Cardiac septum (tissue), 1 donor: ENCODE results near the gene DEFB124. TPM values are rescaled to one million over a fixed set of nuclear protein-coding genes. Genes with fewer than 3 reads are reported as not detected.
A peak's percentile ranks its signal among the peaks of the same experiment; 100 is the strongest.
"Not testable (repeated sequence)": the region's sequence is repeated elsewhere in the genome, so short reads cannot be mapped to it uniquely, and the experiment has no call there.

ENCODE experiments used
- DNase-seq: peaks from one replicate; pipeline ENCODE4 v3.0.0-alpha.2; 2020; ENCODE audit warnings: low spot score
- intact Hi-C: fragments of 100-400 bp; cut with DNase I; formaldehyde crosslinking; loops from one replicate; pipeline ENCODE4 v1.14.0; 2022
- total RNA-seq: library from RNA; stranded (reverse); fragmentation: NEBNext Ultra II Directional; extraction: Animal tissue kit (Norgen Biotek cat#: 25700); gene quantifications from one replicate; pipeline ENCODE4 v1.2.1, GENCODE V29; 2021
- donor health status: DM: no; HTN: no; CAD: no.

Gene DEFB124
- total RNA-seq, 1 donor from 2014 or later = not detected

DNA sequence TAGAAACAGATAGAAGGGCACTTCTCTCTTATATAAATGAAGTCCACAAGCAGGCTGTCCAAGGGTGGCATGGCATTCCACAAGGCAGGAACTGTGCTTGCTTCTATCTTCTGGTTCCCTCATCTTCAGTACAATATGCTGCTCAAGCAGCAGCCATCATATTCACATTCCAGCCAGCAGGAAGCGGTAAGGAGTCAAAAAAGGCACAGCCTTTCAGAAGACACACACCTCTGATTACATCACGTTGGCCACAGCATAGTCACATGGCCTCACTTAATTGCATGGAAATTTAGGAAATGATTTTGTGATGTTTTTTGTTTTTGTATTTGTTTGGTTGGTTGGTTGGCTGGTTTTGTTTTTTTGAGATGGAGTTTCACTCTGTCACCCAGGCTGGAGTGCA is 19.2 kb upstream of the DEFB124 start:
- DNase-seq = no peak
- intact Hi-C loops = no loop called here

DNA sequence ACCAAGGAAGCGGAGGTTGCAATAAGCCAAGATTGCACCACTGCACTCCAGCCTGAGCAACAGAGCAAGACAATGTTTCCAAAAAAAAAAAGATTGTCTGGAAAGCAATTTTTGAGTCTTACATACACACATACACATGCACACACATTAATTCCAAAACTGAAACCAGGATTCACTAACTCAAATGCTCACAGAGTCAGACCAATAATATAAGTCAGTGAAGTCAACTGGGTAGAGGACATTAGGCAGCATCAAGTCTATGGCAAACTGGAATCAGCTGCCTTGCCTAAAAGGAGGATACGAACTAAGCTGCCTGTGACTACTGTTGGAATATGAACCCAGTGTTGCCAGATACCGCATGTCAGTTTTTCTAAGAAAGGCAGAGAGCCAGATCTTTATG is 15.8 kb upstream of the DEFB124 start:
- no peak for DNase-seq
- intact Hi-C loops = no loop called here

DNA sequence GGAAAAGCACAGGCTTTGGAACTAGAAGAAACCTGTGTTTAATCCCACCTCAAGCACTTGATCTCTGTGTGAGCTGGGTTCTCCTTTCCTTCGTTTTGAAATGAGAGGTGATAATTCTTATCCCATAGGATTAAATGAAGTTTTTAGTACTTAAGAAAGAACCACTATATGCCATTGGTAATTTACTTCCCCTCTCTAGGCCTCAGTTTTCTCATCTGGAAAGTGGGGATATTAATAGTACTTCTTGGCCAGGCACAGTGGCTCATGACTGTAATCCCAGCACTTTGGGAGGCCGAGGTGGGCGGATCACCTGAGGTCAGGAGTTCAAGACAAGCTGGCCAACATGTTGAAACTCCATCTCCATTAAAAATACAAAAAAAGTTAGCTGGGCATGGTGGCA is 14.2 kb upstream of the DEFB124 start:
- intact Hi-C loops = no loop called here
- no peak for DNase-seq

DNA sequence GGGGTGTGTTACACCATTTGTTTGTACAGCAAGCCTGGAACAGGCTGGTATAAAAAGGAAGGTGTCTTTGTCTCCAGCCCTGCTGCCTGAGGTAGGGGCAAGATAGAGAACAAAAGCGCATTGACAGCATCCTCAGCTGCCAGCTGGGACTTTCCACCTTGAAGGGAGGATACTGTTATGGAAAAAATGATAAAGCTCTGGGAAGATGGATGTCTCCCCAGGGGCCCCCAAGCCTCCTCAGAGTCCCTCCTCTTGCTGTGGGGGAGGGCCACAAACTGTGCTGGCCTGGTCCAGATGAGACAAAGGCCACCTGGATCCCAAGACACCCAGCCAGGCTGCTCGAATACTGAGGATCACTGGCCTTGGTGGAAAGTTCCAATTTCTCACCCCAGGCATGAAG is 13.2 kb upstream of the DEFB124 start:
- DNase-seq = no peak
- intact Hi-C loops = no loop called here

DNA sequence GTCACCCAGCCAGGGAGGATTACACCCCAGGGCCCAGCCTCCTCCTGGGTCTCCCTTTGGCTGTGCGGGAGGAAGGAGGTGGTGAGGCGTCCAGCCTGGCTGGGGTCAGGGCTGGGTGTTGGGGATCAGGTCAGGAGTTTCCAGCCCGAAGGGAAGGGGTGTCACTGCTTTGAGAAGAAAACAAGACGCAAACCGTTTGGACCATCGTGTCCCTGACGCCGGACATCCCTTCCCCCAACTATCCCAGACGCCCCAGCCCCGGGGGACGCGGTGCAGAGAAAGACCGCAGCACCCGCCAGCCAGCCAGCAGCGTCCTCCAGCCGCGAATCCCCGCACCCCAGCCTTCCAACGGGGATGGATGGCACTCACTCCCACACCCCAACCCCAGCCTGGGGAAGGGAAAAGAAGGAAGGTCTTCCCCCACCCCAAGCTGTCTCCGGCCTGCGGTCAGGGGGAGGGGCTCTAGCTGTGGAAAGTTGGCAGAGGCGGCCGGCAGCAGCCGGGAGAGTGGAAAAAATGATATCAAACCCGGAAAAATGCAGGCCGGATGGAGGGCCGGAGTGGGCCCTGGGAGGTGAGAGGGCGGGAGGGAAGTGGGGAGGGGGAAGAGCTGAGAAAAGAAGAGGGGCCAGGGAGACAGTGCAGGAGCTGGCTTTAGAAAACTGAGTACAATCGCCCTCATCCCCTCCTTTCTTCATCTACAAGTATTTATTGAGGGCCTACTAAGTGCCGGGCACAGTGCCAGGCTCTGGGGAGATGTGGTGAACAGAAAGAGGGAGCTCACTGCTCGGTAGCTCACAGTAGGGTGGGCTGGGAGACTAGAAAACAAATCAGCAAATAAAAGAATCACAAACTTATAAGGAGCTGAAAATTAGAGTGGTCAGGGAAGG is 10.8 kb upstream of the DEFB124 start:
- intact Hi-C loops = no loop called here
- peak; percentile 81 for DNase-seq

DNA sequence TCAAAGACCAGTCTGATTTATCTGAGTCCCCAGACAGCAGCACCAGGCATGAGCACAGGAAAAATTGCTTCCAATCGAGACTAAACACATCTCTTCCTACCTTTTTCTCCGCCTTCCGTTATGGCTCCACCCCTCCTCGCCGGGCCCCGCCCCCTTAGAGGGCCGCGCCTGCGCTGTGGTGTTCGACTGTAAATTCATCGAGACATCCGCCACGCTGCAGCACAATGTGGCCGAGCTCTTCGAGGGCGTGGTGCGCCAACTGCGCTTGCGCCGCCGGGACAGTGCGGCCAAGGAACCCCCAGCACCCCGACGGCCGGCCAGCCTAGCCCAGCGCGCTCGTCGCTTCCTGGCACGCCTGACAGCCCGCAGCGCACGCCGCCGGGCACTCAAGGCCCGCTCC is 9.1 kb upstream of the DEFB124 start:
- intact Hi-C loops = no loop called here

DNA sequence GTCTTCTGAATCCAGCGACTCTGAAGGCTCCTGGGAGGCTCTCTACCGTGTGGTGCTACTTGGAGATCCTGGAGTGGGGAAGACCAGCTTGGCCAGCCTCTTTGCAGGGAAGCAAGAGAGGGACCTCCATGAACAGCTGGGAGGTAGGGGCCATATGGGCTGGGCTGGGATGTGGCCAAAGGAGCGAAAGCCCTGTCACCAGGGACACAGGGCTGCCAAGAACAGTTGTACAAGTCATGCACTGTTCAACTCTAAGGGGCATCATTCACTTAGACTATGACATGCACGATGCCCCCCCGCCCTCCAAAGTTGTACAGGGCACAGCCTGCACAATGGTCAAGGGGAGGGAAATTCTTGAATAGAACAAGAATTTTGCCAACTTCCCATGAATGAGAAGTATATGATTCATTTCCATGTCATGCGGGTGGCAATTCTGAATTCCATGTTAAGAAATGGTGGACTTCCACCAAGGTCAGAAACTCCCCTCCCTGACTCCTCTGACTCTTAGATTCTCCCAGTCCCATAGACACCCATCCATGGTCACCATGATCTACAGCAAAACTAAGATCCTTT is 1.8 kb upstream of the DEFB124 start:
- intact Hi-C loops = no loop called here
- DNase-seq = no peak

More for the DNA sequence above, 9.1 kb upstream of the DEFB124 start:
- no peak for DNase-seq

DNA sequence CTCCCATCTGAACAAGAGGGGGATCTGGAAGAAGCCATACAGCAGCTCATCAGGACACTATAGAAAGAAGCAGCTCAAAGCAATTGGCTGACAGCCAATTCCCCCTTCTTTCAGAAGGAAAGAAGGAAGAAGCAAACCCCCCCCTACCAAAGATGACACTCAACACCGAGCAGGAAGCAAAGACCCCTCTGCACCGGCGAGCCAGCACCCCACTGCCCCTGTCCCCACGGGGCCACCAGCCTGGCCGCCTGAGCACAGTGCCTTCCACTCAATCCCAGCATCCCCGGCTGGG is 1.3 kb upstream of the DEFB124 start:
- no peak for DNase-seq
- intact Hi-C loops = no loop called here

DNA sequence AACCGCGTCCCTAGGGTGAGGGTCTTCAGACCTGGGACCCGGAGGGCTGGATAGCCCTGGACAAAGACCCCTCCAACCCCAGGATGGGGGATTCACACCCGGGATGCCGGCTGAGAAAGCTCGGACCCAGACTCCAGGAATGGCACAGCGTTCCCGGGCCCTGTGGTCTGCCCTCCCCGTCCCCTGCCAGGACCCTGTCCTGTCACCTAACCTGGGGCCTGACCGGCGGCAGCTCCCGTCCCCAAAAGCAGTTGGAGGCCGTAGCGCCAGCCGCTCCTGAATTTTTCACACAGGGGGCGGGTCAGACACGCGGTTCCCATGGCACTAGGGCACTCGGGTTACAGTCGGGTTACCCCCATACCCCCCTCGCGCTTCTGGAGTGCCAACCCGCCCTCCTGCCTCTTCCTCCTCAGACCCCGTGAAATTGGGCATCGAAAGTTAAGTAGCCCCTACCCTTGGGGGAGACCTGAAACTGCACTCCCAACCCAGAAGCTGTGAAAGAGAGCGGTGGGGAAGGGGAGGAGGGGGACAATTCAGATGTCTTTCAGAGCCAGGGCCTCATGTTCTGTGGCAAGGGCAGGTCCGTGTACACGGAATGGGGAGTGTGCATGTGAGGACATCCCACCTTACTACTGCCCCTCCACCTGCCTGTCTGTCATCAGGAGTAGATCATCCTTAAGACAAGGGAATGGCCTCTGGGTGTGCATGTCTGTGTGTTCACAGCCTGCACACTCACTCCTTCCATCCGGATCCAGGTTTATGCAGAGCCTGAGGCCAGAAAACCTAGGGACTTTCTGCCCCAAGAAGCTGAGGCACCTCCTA is 756 bp upstream of the DEFB124 start:
- intact Hi-C loops = no loop called here

DNA sequence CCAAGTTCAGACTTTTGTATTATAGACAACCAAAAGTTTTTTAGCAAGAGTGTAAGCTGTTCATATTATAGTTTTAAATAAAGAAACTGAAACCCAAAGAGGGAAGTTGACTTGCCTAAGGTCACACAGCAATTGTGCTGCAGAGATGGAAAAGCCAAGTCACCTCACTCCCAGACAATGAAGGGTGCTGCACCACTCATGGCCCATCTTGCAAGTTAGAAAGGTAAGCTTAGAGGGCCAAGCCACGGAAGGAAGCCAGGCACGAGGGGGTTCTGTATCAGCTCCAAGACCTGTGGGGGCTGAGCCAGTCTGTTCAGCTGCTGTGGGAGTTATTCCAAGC is 860 bp downstream of the DEFB124 start:
- no peak for DNase-seq
- intact Hi-C loops = no loop called here

More for the DNA sequence above, 756 bp upstream of the DEFB124 start:
- DNase-seq = no peak

DNA sequence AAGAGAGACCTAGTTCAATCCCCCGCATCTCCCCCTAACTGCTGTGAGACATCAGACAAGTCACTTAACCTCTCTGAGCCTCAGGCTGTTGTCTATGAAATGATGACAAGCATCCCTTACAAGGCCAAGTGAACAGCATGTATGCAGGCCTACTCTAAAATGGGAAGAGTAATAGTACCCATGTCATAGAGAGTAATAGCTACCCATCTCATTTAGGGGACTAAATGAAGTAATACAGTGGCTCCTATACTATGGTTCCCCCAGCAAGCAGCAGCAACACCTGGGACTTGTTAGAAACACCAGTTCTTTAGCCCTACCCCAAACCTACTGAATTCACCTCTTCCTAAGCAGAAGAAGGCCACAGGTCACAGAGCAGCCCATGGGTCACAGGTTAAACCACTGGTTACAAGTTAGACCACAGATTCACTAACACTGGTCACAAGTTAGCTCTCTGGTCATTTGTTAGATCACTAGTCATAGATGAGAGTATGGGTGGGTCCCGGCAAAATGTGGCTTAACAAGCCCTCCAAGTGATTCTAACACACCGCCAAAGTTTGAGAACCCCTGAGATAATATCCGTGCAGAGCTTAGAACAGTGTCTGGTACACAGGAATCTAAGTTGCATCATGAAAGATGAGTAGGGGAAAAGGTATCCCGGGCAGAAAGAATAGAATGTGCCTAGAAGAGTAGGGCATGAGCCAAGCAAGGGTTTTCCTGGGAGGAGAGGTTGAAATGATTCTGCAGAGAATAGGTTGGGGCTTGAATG is 1.4 kb downstream of the DEFB124 start:
- intact Hi-C loops = no loop called here
- no peak for DNase-seq

DNA sequence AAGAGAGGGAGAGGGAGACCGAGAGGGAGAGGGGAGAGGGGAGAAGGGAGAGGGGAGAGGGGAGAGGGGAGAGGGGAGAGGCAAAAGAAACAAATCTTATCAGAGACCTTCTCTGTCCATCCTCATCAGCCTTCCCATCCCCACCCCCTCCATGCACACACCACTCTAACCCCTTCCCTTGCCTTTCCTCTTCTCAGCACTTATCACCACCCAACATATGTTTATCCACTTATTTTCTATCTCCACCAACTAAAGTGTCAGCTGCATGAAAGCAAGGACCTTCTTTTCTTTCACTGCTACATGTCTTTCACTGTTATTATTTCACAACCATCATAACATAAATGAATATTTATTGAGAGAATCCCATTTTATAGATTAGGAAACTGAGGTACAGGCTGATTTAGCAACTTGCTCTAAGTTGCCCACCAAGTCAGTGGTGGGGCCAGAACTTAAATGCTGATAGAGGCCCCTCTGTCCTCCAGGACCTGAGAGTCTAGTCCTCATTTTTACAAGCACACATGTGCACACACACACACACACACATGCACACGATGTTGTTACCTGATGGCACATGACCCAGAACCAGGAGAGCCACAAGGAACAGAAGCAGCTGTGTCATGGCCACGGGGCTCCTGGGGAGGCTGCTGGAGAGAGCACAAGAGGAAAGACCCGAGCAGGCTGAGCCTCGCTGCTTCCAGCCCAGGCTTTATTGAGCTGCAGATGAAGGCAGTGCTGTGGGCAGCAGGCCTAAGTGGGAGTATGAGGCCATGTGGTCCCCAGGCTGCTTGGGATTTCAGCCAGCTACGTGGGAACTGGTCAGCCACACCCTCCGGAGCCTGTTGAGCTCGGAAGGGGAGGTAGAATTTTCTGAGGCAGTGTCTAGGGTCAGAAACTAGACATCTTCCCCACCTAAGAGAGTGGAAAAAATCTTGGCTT is 2.3 kb downstream of the DEFB124 start:
- no peak for DNase-seq
- intact Hi-C loops = no loop called here

DNA sequence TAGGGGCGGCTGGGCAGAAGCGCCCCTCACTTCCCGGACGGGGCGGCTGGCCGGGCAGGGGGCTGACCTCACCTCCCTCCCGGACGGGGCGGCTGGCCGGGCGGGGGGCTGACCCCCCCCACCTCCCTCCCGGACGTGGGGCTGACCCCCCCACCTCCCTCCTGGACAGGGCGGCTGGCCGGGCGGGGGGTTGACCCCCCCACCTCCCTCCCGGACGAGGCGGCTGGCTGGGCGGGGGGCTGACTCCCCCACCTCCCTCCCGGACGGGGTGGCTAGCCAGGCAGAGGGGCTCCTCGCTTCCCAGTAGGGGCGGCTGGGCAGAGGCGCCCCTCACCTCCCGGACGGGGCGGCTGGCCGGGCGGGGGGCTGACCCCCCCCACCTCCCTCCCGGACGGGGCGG is 4.0 kb downstream of the DEFB124 start:
- DNase-seq, intact Hi-C loops: not testable (repeated sequence)

DNA sequence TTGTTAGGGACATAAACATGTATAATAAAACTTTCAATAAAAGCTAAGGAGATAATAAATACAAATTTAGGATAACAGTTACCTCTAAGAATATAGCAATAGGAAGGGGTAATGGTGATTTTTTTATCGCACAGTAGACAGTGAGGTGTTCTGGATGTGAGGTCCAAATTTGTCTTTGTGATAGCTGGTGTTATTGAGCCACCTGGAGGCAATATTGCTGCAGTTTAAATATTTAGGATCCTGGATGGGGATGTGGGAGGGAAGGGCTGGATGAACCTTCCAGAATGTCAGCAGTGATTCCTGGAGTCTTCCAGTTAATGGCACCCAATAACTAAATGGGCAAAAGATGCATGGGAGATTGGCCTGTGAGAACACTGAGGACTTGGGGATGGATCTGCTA is 20.6 kb downstream of the DEFB124 start:
- intact Hi-C loops = no loop called here
- no peak for DNase-seq

DNA sequence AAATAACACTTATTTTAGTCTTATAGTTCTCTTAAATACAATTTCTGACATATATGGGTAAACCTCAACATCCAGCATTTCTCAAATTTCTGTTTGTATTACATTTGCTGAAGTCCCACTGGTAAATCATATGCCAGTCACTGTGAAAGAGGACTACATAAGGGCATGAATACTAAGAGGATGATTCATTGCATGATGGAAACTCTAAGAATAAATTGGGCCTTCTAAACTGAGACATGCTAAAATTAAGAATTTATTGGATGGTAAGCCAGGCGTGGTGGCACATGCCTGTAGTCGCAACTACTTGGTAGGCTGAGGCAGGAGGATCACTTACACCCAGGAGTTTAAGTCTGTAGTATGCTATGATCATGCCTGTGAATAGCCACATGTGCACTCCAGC is 22.4 kb downstream of the DEFB124 start:
- intact Hi-C loops = no loop called here
- DNase-seq = no peak

DNA sequence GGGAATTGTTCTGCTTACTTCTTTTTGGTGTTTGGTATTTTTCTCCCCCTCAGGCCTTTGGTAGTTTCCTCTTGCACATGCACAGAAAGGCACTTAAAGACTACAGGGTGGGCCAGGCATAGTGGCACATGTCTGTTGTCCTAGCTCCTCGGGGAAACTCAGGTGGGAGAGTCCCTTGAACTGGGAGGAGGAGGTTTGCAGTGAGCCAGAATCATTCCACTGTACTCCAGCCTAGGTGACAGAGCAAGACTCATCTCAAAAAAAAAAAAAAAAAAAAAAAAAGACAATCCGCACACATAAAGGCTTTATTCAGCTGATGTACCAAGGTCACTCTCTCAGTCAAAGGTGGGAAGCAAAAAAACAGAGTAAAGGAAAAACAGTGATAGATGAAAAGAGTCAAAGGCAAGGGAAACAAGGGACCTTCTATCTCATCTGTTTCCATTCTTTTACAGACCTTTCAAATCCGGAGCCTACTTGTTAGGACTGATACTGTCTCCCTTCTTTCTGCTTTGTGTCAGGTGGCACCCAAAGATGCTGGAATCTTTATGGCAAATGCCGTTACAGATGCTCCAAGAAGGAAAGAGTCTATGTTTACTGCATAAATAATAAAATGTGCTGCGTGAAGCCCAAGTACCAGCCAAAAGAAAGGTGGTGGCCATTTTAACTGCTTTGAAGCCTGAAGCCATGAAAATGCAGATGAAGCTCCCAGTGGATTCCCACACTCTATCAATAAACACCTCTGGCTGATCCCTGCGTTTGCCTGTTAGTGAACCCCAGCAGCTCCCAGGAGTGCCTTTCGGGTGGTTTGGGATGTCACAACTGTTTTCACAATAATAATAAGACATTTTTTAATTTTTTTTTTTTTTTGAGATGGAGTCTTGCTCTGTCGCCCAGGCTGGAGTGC is 25.2 kb downstream of the DEFB124 start:
- no peak for DNase-seq
- intact Hi-C loops = no loop called here

DNA sequence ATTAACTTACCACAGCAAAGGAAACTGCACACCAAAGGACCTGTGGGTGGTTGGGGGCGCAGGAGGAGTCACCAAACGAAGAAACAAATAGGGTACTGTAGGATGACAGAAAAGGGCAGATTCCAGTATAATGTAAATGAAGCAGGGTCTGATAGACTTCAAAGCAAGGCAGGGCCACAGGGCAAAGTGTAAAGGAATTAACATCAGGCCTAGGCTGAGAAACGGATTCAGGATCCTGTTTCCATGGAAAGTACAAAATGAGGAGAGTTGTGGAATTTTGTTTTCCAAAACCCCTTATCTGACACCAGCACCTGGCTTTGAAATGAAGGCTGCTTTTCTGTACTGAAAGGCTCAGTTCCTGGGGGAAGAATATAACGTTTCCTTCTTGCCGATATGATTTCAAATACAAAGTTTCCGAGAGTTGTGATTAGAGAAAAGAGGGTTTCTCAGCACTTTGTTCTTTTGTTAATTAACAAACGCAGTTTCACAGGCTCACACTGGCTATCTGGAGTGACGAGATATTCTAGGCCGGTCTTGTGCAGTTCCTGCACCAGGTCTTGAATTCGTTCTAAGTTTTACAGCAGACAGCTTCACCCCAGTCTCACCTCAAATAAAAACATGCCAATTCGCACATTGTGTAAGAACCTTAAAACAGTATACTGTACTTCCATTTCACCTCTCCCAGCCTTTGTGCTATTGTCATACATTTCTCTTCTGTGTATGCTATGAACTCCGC is 28.7 kb downstream of the DEFB124 start:
- intact Hi-C loops = no loop called here
- no peak for DNase-seq
